H9 (cell line): Measurements from ENCODE around the gene NPTXR. TPM values are rescaled to one million over a fixed set of nuclear protein-coding genes. Genes with fewer than 3 reads are reported as not detected.
A peak's percentile ranks its signal among the peaks of the same experiment; 100 is the strongest.

Experiments used
- DNase-seq: peaks from one replicate; pipeline ENCODE4 v3.0.0-alpha.2; 2017
- H2AFZ ChIP-seq: one replicate; pipeline ENCODE4 v1.6.1; 2013; ENCODE audit warnings: mild to moderate bottlenecking, low read length, control low read depth, moderate library complexity
- H2AK5ac ChIP-seq: 2 replicates; pipeline ENCODE4 v1.6.1; 2013; ENCODE audit warnings: low read length, control low read depth, mixed read lengths; ENCODE audit not compliant: insufficient read length
- H2BK120ac ChIP-seq: one replicate; pipeline ENCODE4 v1.6.1; 2013; ENCODE audit warnings: low read depth, mild to moderate bottlenecking, low read length, control low read depth, inconsistent platforms; ENCODE audit not compliant: poor library complexity, severe bottlenecking
- H2BK12ac ChIP-seq: 2 replicates; pipeline ENCODE4 v1.6.1; 2013; ENCODE audit warnings: low read length, control low read depth, mixed read lengths, low read depth; ENCODE audit not compliant: insufficient read length
- H2BK15ac ChIP-seq: 2 replicates; pipeline ENCODE4 v1.6.1; 2013; ENCODE audit warnings: low read depth, low read length, control low read depth
- H2BK20ac ChIP-seq: one replicate; pipeline ENCODE4 v1.6.1; 2013; ENCODE audit warnings: low read depth, mild to moderate bottlenecking, low read length, control low read depth, inconsistent platforms; ENCODE audit not compliant: poor library complexity, severe bottlenecking
- H2BK5ac ChIP-seq: 2 replicates; pipeline ENCODE4 v1.6.1; 2013; ENCODE audit warnings: low read length, control low read depth, mixed read lengths; ENCODE audit not compliant: insufficient read length
- H3K14ac ChIP-seq: 2 replicates; pipeline ENCODE4 v1.6.1; 2013; ENCODE audit warnings: low read length, control low read depth; ENCODE audit not compliant: insufficient read depth
- H3K18ac ChIP-seq: 2 replicates; pipeline ENCODE4 v1.6.1; 2013; ENCODE audit warnings: low read depth, mild to moderate bottlenecking, mixed read lengths, low read length, control low read depth; ENCODE audit not compliant: insufficient read length
- H3K23ac ChIP-seq: 2 replicates; pipeline ENCODE4 v1.6.1; 2013; ENCODE audit warnings: low read length, control low read depth, mixed read lengths, low read depth; ENCODE audit not compliant: insufficient read length
- H3K23me2 ChIP-seq: 2 replicates; pipeline ENCODE4 v1.6.1; 2013; ENCODE audit warnings: low read depth, mild to moderate bottlenecking, mixed read lengths, low read length, control low read depth; ENCODE audit not compliant: insufficient read length, poor library complexity, severe bottlenecking
- H3K27ac ChIP-seq: 2 replicates; pipeline ENCODE4 v1.5.1; 2013; ENCODE audit warnings: low read length, control low read depth, mixed read lengths, low read depth; ENCODE audit not compliant: insufficient read length
- H3K27me3 ChIP-seq: 2 replicates; pipeline ENCODE4 v1.6.1; 2013; ENCODE audit warnings: low read length, control low read depth, inconsistent platforms; ENCODE audit not compliant: insufficient read depth
- H3K4ac ChIP-seq: 2 replicates; pipeline ENCODE4 v1.6.1; 2013; ENCODE audit warnings: low read depth, mild to moderate bottlenecking, control low read depth, inconsistent platforms, low read length, moderate library complexity
- H3K4me1 ChIP-seq: 2 replicates; pipeline ENCODE4 v1.6.1; 2013; ENCODE audit warnings: low read length, control low read depth, inconsistent platforms; ENCODE audit not compliant: insufficient read depth
- H3K4me2 ChIP-seq: 2 replicates; pipeline ENCODE4 v1.6.1; 2013; ENCODE audit warnings: low read length, control low read depth, mixed read lengths; ENCODE audit not compliant: insufficient read length, insufficient read depth
- H3K56ac ChIP-seq: 2 replicates; pipeline ENCODE4 v1.6.1; 2013; ENCODE audit warnings: low read depth, mild to moderate bottlenecking, mixed read lengths, low read length, control low read depth; ENCODE audit not compliant: insufficient read length
- H3K79me1 ChIP-seq: 2 replicates; pipeline ENCODE4 v1.6.1; 2013; ENCODE audit warnings: low read depth, mild to moderate bottlenecking, moderate library complexity, low read length, control low read depth, inconsistent platforms; ENCODE audit not compliant: insufficient read depth, poor library complexity, severe bottlenecking
- H3K79me2 ChIP-seq: 2 replicates; pipeline ENCODE4 v1.6.1; 2013; ENCODE audit warnings: low read length, control low read depth, inconsistent platforms; ENCODE audit not compliant: insufficient read depth
- H3K9ac ChIP-seq: 2 replicates; pipeline ENCODE4 v1.6.1; 2013; ENCODE audit warnings: low read length, control low read depth, mixed read lengths; ENCODE audit not compliant: insufficient read length; ENCODE audit errors: extremely low read depth
- H3K9me3 ChIP-seq: one replicate; pipeline ENCODE4 v1.6.1; 2013; ENCODE audit warnings: low read depth, low read length, inconsistent platforms; ENCODE audit not compliant: control insufficient read depth
- H3T11ph ChIP-seq: one replicate; pipeline ENCODE4 v1.6.1; 2013; ENCODE audit warnings: mild to moderate bottlenecking, low read length, control low read depth, inconsistent platforms
- H4K20me1 ChIP-seq: one replicate; pipeline ENCODE4 v1.6.1; 2013; ENCODE audit not compliant: control insufficient read depth, insufficient read length, insufficient read depth
- H4K5ac ChIP-seq: 2 replicates; pipeline ENCODE4 v1.6.1; 2013; ENCODE audit warnings: low read depth, mild to moderate bottlenecking, mixed read lengths, low read length, control low read depth; ENCODE audit not compliant: insufficient read length
- H4K8ac ChIP-seq: replicated peaks from 2 replicates; pipeline ENCODE4 v1.6.1; 2013; ENCODE audit warnings: low read length, control low read depth, mixed read lengths, low read depth; ENCODE audit not compliant: insufficient read length
- H4K91ac ChIP-seq: 2 replicates; pipeline ENCODE4 v1.6.1; 2013; ENCODE audit warnings: low read depth, mild to moderate bottlenecking, moderate library complexity, mixed read lengths, low read length, control low read depth; ENCODE audit not compliant: insufficient read length
- H3K27ac Mint-ChIP-seq, 3 experiments: 2 replicates in 2 of 3; 3 replicates in 1 of 3; pipeline ENCODE4 v1.8.0; 2020 to 2021; ENCODE audit warnings: mixed read lengths in 3 of 3, mild to moderate bottlenecking in 1 of 3, moderate library complexity in 1 of 3
- H3K27me3 Mint-ChIP-seq: 2 replicates; pipeline ENCODE4 v1.8.0; 2021; ENCODE audit warnings: low read depth, mild to moderate bottlenecking, moderate library complexity, mixed read lengths
- H3K36me3 Mint-ChIP-seq, 3 experiments: 2 replicates in 2 of 3; 3 replicates in 1 of 3; pipeline ENCODE4 v1.8.0; 2020 to 2021; ENCODE audit warnings: low read depth in 3 of 3, mixed read lengths in 3 of 3; ENCODE audit not compliant: insufficient read depth in 1 of 3
- H3K4me1 Mint-ChIP-seq, 2 experiments: 2 replicates each; pipeline ENCODE4 v1.8.0; 2020; ENCODE audit warnings: mixed read lengths in 2 of 2
- H3K4me3 Mint-ChIP-seq, 2 experiments: 2 replicates in 1 of 2; 3 replicates in 1 of 2; pipeline ENCODE4 v1.8.0; 2020 to 2021; ENCODE audit warnings: mild to moderate bottlenecking in 2 of 2, mixed read lengths in 2 of 2, moderate library complexity in 1 of 2
- H3K9me3 Mint-ChIP-seq, 2 experiments: 2 replicates in 1 of 2; 3 replicates in 1 of 2; pipeline ENCODE4 v1.8.0; 2020; ENCODE audit warnings: mild to moderate bottlenecking in 2 of 2, mixed read lengths in 2 of 2, moderate library complexity in 1 of 2
- CTCF ChIP-seq: fragments of 200-600 bp; sonication (generic); conservative IDR thresholded peaks from 3 replicates; pipeline ENCODE4 v1.8.0; 2021; ENCODE audit warnings: antibody characterized with exemption, mild to moderate bottlenecking
- WGBS: extraction: QIAGEN DNeasy Blood & Tissue Kit; methylation state at CpG from one replicate; pipeline ENCODE4 v1.1.7; 2013; ENCODE audit warnings: missing lambda C conversion rate, low lambda C conversion rate, mixed read lengths; ENCODE audit not compliant: insufficient read length; ENCODE audit errors: extremely low coverage; 5-methylcytosine and 5-hydroxymethylcytosine counted together
- total RNA-seq: library from RNA; stranded (reverse); gene quantifications from 2 replicates; pipeline ENCODE4 v1.2.1, GENCODE V29; 2021

NPTXR gene
- total RNA-seq, 1 experiment from 2014 or later: 8.1 TPM

DNA sequence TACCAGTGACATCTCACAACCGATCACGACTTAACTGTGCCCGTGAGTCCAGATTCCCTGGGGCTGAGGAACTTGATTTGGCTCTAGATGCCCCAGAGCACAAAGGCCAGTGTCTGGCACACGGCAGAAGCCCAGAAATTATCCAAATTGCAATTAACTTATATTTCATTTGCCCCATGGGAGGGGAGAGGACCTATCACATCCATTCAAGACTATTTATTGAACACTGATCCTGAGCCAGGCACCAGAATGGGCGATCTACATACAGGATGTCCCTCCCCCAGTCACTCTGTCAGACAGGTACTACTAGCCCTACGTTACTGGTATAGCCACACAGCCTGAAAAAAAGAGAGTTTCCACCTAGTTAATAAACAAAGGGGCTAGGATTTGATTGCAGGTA is 55.0 kb downstream of the NPTXR start:
- Mint-ChIP-seq H3K4me1 (peaks cover 6% of the 10 kb centered on the region in 2 experiments), H3K36me3 (no peaks in the 10 kb centered on the region), H3K4me3 (no peak overlapping the region), H3K27ac (peak overlapping the region in 1 of 3 experiments; percentile 25; a peak in 1 of 7 replicates), H3K9me3 (no peaks in the 10 kb centered on the region), H3K27me3 (no peaks in the 10 kb centered on the region)
- no CpG with 5 or more reads among the region's 6 CpGs for WGBS
- Histone ChIP-seq H2BK20ac (no peak overlapping the region), H3K79me1 (no peaks in the 10 kb centered on the region), H3K27me3 (no peaks in the 10 kb centered on the region), H3K23ac (no peak overlapping the region), H3K56ac (no peak overlapping the region), H4K5ac (no peak overlapping the region), H2AK5ac (no peak overlapping the region), H3K27ac (no peak overlapping the region), H2BK120ac (no peak overlapping the region), H3K9ac (no peak overlapping the region), H3K4me1 (no peaks in the 10 kb centered on the region), H3K14ac (no peak overlapping the region), H4K20me1 (no peaks in the 10 kb centered on the region), H3K9me3 (no peaks in the 10 kb centered on the region), H2BK12ac (no peak overlapping the region), H2BK5ac (no peak overlapping the region), H3K4me2 (no peak overlapping the region), H3T11ph (no peak overlapping the region), H2AFZ (no peak overlapping the region), H4K8ac (no peak overlapping the region), H3K4ac (no peak overlapping the region), H3K23me2 (no peaks in the 10 kb centered on the region), H2BK15ac (no peak overlapping the region), H3K18ac (no peak overlapping the region), H3K79me2 (no peaks in the 10 kb centered on the region), H4K91ac (no peak overlapping the region)
- no peak for DNase-seq
- no peak for TF ChIP-seq CTCF
